Endothelial cell of umbilical vein (primary cell): ENCODE results near the gene TOGARAM2.

Experiments
- POLR2A ChIP-seq: IDR thresholded peaks from 2 replicates; pipeline ENCODE4 v1.6.1; 2012; ENCODE audit warnings: low read depth, mild to moderate bottlenecking, control low read depth, low read length
- POLR2AphosphoS5 ChIP-seq: IDR thresholded peaks from 2 replicates; pipeline ENCODE4 v1.6.1; 2012; ENCODE audit warnings: low read depth, mild to moderate bottlenecking, control low read depth, low read length, moderate library complexity; ENCODE audit not compliant: insufficient read depth
- TF ChIP-seq, protein P1 (sequence below), 2 donors: IDR thresholded peaks; 1 replicate in 1 of 2; 2 replicates in 1 of 2; pipeline ENCODE4 v1.5.1; 2011; ENCODE audit warnings: low read length in 2 of 2, mild to moderate bottlenecking in 2 of 2, moderate library complexity in 2 of 2, control low read depth in 1 of 2, inconsistent platforms in 1 of 2, low read depth in 1 of 2; ENCODE audit not compliant: insufficient read depth in 1 of 2; ENCODE audit errors: extremely low read depth in 1 of 2
- TF ChIP-seq, protein P2 (sequence below): IDR thresholded peaks from 2 replicates; pipeline ENCODE4 v1.6.1; 2011; ENCODE audit not compliant: insufficient read depth, insufficient read length

DNA sequence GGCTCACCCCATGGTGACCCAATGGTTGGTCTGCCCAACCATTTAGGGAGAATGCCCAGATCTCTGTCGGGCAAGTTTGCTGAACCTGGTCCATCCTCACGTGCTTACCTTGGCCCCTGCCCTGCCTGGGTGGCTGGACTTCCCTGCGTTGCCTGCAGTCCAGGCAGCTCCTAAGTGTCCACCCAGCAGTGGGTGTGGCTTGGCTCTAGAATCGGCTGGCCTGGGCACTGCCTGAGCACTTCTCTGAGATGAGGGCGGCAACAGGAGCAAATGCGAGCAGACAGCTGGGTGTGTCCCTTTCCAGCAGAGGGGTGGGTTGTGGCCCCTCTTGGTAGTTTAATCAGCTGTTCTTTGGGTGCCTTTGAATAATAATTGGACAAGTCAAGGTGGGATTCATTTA lies 82.0 kb downstream of the TOGARAM2 start:
- TF ChIP-seq, protein P1, sequence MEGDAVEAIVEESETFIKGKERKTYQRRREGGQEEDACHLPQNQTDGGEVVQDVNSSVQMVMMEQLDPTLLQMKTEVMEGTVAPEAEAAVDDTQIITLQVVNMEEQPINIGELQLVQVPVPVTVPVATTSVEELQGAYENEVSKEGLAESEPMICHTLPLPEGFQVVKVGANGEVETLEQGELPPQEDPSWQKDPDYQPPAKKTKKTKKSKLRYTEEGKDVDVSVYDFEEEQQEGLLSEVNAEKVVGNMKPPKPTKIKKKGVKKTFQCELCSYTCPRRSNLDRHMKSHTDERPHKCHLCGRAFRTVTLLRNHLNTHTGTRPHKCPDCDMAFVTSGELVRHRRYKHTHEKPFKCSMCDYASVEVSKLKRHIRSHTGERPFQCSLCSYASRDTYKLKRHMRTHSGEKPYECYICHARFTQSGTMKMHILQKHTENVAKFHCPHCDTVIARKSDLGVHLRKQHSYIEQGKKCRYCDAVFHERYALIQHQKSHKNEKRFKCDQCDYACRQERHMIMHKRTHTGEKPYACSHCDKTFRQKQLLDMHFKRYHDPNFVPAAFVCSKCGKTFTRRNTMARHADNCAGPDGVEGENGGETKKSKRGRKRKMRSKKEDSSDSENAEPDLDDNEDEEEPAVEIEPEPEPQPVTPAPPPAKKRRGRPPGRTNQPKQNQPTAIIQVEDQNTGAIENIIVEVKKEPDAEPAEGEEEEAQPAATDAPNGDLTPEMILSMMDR (IDR thresholded peaks at IDR 0.05; ENCODE audit: extremely low read depth in 1 of 2, insufficient read depth in 1 of 2, low read depth in 1 of 2, low read length in 2 of 2): no peak
- TF ChIP-seq, protein P2, sequence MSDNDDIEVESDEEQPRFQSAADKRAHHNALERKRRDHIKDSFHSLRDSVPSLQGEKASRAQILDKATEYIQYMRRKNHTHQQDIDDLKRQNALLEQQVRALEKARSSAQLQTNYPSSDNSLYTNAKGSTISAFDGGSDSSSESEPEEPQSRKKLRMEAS: no peak
- TF ChIP-seq POLR2AphosphoS5: no peak
- no peak for TF ChIP-seq POLR2A
